OCI-LY3 (cell line): ENCODE results near the gene FILIP1L.

Experiments used
- CTCF ChIP-seq: fragments of 200-600, 300-600 bp; sonication (generic); IDR thresholded peaks from 2 replicates; pipeline ENCODE4 v1.5.1; 2014; ENCODE audit warnings: antibody characterized with exemption, low read length, low read depth
- EZH2phosphoT487 ChIP-seq: fragments of 200-600 bp; shearing (Covaris generic); IDR thresholded peaks from 2 replicates; pipeline ENCODE4 v1.6.1; 2018; ENCODE audit warnings: antibody characterized with exemption, mixed run types, low read depth

GRCh38 chr3:99939876-99940275, 174.4 kb downstream of the FILIP1L start:
- TF ChIP-seq CTCF (no peak), EZH2phosphoT487 (no peak)
